Measurements from ENCODE around the gene HHATL.

DNA sequence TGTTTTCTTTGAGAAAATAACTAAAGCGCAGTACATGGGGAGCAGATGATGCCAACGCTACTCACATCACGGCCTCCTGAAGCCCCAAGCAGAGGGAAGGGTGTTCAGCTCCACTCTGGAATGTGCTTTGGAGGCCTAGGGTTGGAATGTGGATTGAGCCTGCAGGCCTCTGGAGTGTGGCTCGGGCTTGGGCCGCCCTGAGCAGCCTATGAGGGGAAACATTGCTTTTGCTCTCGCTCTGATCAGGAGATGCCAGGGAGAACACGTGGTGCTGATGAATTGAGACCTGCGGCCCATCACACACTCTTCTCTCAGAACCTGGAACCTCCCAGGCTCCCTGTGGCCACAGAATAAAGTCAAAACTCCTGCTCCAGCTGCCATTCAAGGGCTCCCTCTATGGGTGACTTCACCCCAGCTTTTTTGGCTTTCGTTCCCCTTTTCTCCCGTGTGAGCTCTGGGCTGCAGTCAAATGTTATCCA lies 47.2 kb upstream of the HHATL start:
- TF ChIP-seq EZH2 (IDR thresholded peaks at IDR 0.05; ENCODE audit: low read length, missing control alignments): no peak
- TF ChIP-seq, protein P1, sequence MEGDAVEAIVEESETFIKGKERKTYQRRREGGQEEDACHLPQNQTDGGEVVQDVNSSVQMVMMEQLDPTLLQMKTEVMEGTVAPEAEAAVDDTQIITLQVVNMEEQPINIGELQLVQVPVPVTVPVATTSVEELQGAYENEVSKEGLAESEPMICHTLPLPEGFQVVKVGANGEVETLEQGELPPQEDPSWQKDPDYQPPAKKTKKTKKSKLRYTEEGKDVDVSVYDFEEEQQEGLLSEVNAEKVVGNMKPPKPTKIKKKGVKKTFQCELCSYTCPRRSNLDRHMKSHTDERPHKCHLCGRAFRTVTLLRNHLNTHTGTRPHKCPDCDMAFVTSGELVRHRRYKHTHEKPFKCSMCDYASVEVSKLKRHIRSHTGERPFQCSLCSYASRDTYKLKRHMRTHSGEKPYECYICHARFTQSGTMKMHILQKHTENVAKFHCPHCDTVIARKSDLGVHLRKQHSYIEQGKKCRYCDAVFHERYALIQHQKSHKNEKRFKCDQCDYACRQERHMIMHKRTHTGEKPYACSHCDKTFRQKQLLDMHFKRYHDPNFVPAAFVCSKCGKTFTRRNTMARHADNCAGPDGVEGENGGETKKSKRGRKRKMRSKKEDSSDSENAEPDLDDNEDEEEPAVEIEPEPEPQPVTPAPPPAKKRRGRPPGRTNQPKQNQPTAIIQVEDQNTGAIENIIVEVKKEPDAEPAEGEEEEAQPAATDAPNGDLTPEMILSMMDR (conservative IDR thresholded peaks at IDR 0.05 in 1 of 2, IDR thresholded peaks at IDR 0.05 in 1 of 2; ENCODE audit: low read depth in 1 of 2, low read length in 2 of 2): peak; percentile 55 to 70

All from fibroblast of lung (primary cell).